Measurements from ENCODE around the gene NCS1. TPM values are rescaled to one million over a fixed set of nuclear protein-coding genes. Genes with fewer than 3 reads are reported as not detected.

NCS1 gene
- 26.7 and 29.3 TPM in 2 replicates for total RNA-seq

DNA sequence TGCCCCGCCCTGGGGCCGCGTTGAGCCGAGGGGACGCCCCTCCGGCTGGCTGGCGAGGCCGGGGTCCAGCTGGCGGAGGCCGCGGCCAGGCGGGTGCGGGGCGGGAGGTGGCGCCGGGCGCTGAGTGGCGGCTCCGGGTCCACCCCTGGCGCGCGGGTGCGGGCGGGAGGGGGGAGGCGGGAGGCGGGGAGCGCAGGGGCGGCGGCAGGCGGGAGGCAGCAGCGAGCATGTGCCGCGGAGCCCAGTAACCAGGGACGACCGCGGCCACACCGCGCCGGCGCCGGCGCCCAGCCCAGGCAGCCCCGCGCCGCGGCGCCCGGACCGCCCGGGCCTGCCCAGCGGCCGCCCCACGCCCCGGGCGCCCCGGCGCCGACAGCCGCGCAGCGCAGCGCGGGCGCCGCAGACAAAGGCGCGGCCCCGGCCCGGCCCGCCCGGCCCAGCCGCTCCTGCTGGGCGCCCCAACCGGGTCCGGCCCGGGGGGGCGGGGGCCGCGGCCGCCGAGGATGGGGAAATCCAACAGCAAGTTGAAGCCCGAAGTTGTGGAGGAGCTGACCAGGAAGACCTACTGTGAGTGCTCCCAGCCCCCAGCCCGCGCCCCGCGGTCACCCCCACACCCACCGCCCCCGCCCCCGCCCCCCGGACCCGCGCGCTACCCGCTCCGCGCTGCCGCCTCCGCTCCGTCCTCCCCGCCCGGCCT, at the start of gene NCS1:
Gene NCS1, plus strand, starts transcription at position 244 of the 697 bp plus-strand sequence. Its CDS starts 260 bp downstream, at position 504.

DNA sequence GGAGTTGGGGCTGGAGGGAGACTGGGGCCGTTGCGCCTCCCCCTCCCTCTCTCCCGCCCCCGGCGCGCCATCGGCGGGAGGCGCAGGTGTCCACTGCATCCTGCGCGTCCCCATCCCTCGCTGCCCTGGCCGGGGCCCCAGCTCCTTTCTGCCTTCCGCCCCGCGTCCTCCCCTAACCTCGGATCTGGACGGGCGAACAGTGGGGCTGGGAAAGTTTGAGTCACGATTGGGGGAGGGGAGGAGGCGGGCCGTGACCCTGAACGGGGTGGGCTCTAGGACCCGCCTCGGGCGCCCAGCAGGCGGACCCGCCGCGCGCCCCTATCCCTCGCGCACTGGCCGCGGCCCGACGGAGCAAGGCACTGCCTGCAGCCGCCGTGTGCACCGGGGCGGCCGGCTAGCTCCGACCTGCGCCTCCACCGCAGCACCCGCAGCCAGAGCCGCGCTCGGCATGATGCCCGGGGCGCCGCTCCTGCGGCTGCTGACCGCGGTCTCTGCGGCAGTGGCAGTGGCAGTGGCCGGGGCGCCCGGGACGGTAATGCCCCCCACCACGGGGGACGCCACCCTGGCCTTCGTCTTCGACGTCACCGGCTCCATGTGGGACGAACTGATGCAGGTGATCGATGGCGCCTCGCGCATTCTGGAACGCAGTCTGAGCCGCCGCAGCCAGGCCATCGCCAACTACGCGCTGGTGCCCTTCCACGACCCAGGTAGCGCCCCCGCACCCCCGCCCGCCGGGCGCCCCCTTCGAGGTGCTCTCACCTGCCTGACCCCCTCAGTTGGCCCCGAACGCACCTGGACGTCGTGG, 93.4 kb downstream of the NCS1 start, which contains the start of gene HMCN2:
Gene HMCN2, plus strand, starts transcription at position 330 of the 805 bp plus-strand sequence. Its CDS starts 119 bp downstream, at position 449.

Other genes starting within 250 kb of the NCS1 start
- gene FNBP1, start 129.2 kb upstream of the NCS1 start, total RNA-seq, result 23.6 and 29.4 TPM in 2 replicates
- gene GPR107, start 118.5 kb upstream of the NCS1 start, total RNA-seq, result 33.8 and 36.3 TPM in 2 replicates
- 0.11 and 0.13 TPM in 2 replicates for gene HMCN2, start 93.4 kb downstream of the NCS1 start, total RNA-seq

Data from articular chondrocyte of knee joint (primary cell).